Dedifferentiated amniotic fluid mesenchymal stem cell (primary cell): ENCODE measurements around the gene ZNF518B.

Experiments used
- DNase-seq: peaks from one replicate; pipeline ENCODE4 v3.0.0-alpha.2; 2016; ENCODE audit errors: extremely low spot score

Gene ZNF518B, protein sequence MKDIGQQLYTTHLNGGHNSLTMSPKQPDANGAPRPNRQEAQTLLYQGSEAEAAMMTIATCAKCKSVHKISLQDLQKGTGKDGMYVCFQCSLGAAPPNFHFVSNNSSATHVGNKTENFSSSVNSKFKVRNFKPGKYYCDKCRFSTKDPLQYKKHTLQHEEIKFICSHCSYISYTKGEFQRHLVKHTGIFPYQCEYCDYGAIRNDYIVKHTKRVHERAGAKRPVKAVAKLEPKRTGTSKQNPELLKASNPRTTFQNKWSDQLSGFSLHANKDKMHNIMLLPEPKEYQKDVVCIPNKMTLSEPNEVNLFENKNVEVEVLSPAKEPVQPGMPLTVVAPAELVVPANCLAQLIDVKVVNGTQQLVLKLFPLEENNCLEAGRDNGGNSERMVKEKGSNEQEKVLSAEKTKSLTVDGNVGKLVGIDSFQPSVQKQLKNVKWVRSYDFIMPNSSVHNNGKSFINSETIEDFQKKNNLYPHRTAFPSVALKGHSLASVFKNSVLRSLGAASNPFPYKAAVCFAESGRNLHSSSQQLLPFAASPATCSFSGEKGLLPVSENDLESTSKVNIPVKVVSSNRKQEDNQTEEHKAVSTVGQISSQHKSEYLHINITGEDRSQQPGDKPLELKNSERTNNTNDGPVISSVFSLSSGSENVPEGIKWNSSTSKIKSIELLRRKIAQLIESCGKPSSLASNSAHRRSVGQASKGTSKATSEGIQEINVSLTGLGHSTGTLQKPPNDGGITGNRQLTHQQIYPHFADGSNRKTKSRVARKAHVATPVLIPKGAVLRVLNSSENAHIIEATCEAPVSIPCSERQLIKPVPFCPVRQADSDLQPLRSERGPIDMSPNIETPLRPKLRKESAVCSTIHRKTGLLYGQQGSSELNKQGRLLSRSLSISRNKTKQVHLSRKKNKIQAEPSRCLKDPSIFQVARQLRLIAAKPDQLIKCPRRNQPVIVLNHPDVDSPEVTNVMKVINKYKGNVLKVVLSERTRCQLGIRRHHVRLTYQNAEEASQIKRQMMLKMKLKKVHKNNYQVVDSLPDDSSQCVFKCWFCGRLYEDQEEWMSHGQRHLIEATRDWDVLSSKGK

DNA sequence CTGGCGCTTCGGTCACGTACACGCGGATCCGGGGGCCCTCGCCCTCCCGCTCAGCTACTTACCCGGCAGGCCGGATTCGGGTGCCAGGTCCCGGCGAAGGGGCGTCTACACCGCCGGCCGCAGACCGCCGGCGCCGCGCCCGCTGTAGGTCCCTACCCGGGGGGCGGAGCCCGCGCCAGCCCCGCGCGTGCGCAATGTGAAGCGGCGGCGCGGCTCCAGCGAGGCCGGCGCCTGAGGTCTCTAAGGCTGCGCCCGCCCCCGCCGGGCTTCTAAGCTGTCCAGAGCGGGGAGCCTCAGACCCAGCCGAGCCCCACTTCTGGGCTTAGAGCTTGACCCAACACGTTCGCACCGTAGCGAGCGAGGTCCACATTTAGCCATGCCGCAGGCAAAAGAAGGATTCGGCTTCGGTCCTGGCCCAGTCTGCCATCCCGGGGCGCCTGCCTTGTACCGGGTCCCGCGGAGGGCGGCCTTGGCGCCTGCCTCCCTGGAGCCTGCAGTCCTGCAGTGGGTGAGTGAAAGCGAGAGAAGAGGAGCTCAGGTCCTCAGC lies at the start of gene ZNF518B:
Gene ZNF518B (minus strand): TSS at position 172 of the 547 bp plus-strand sequence. CDS start 11,098 bp downstream, outside the sequence.
- peak; percentile 40 for DNase-seq

GRCh38 chr4:10506077-10506476 lies 48.9 kb upstream of the ZNF518B start:
- DNase-seq = no peak

DNA sequence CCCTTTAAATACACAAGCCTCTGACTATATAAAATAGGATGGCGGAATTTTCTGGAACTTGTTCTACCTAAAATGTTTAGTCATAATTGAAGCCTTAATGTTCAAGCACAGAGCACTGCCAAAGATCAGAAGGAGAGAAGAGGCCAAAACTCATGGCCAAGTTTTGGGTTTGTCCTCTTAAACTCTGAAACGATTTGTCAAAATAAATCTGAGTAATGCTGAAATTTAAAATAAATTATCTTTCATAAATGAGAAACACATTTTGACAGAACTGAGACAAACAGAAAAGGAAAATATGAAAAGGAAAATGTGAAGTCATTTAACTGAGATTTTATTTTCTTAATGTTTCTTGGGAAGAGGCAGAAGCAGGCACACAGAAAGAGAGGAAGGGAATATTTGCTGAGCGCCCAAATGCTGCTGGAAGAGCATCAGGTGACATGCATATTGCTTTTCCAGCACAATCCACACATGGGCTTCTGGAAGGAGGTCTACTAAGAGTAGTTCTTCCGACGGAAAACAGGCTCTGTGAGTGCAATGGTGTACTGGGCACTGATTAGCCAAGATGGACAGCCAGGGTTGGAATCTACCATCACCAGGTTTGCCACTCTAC lies 47.4 kb upstream of the ZNF518B start:
- DNase-seq = no peak

DNA sequence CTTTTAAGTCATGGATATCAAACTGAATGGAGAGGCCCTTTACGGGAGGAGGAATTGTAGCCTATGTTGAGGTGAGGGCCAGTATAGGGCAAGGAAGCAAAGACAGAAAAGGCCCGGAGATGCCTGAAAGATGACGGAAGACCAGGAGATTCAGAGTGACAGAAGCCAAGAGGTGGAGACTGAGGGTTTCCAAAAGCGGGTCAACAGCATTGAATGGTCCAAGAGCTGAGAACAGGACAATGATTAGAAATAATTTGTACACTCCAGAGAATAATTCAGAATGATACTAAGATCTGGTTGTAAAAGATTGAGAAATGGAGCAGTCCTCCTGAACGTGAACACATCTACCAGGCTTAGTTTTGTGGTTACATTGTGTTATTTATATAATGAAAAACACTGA lies 45.5 kb upstream of the ZNF518B start:
- DNase-seq = no peak

- DNase-seq = no peak
These were observed 43.5 kb upstream of the ZNF518B start for GRCh38 chr4:10500776-10501175.

DNA sequence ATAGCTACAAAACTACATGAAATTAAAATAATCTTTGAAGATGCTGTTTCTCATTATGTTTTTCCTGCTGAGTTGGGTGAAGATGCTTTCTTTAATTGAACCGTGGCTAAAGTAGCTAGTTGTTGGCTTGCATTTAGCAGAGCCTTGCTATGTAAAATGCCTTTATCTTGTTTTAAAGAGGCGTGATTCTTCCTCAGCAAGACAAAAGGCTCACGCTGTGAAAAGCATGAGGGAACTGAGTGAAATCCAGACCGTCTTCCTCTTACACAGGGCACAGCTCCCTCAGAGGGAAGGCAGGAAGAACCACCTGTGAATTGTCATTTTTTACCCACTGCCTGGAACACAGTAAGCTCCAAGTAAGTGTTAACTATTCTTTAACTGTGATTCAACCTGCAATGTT lies 39.0 kb upstream of the ZNF518B start:
- DNase-seq = no peak

- no peak for DNase-seq
These were observed 38.4 kb upstream of the ZNF518B start for GRCh38 chr4:10495651-10496050.

DNA sequence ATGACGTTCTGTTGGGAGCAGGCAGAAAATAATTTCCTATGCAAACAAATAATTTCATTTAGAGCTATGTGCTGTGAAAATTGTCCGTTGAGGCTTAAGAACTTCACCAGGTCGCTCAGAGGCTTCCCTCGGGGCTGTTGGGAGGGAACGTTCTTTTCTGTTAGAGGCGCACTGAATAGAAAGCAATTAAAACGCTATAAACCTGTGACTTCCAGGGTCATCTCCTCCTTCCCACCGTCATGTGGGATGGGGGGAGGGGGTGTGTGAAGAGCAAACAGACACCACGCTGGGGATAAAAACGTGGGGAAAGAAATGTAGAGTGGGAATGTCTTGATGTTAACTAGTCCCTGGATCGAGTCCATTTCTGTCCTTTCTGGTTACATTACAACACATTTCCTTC lies 35.2 kb upstream of the ZNF518B start:
- DNase-seq = no peak

- no peak for DNase-seq
These were observed 34.2 kb upstream of the ZNF518B start for GRCh38 chr4:10491401-10491800.

DNA sequence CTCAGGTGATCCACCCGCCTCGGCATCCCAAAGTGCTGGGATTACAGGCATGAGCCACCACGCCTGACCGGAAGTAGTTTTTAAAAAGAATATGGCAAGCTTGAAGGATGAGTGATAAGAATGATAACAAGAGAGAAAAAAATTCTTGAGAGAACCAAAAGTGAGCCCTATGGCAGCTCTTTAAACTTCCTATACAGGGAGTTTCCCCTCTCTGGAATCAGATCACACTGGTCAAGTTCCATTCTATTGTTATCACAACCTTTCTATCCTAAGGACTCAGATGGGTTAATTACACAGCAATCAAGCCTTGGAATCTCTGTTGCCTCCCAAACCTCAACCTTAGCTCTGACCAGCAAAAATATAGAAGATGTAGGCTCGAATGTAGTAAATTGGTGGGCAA lies 33.8 kb upstream of the ZNF518B start:
- no peak for DNase-seq

- DNase-seq = no peak
These were observed 25.7 kb upstream of the ZNF518B start for GRCh38 chr4:10482913-10483312.

DNA sequence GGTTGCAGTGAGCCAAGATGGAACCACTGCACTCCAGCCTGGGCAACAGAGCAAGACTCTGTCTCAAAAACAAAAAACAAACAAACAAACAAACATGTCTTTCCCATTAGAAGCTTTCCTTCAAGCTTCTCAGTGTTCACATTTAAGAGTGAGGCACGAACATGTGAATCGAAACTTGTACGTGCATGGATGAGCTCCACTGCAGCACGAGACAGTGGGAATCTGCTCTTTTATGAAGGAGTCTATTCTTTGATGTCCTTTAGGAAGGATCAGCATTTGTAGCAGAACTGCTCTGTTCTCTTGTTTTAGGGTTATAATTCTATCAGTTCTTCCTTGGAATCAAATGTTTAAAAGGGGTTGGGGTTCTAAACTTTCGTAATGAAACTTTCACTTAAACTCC lies 23.4 kb upstream of the ZNF518B start:
- DNase-seq = no peak

GRCh38 chr4:10478621-10479020 lies 21.4 kb upstream of the ZNF518B start:
- no peak for DNase-seq

GRCh38 chr4:10470505-10470904 lies 13.3 kb upstream of the ZNF518B start:
- no peak for DNase-seq

DNA sequence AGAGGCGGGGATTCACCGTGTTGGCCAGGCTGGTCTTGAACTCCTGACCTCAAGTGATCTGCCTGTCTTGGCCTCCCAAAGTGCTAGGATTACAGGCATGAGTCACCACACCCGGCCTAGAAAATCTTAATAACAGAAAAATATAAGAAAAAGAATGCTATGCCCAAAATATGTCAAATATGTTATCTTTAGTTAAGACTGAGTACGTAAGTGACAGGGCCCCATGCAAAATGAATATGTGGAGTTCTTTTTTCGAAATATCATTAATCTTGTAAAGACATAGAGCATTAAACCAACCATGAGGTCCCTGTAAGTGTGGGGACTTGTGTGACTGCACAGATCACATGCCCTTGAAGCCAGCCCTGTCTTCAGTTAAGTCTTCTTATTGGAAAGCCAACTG lies 8.9 kb upstream of the ZNF518B start:
- DNase-seq = no peak

GRCh38 chr4:10462876-10463275 lies 5.7 kb upstream of the ZNF518B start:
- DNase-seq = no peak

GRCh38 chr4:10461850-10462400 lies 4.7 kb upstream of the ZNF518B start:
- no peak for DNase-seq

- no peak for DNase-seq
These were observed 4.0 kb upstream of the ZNF518B start for GRCh38 chr4:10461091-10461849.

GRCh38 chr4:10460313-10461047 lies 3.3 kb upstream of the ZNF518B start:
- DNase-seq = no peak

DNA sequence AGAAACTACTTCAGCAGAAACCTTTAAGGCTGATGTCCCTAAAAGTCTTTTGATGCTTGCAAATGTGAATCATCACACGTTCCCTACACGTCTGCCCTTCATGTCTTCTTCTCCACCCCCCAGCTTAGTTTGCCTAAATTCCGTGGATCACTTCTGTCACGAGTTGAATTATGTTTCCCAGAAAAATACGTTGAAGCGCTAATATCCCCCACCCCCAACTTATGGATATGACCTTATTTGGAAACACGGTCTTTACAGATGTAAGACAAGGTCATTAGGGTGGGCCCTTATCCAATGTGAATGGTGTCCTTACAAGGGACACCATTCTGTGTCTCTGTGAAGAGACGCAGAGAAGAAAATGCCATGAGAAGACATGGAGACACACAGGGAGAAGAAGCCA lies 2.1 kb upstream of the ZNF518B start:
- DNase-seq = no peak
